MM.1S (cell line): ENCODE measurements around the gene DUOX1.

Experiments used
- DNase-seq: peaks from one replicate; pipeline ENCODE4 v3.0.0-alpha.2; 2015
- H2AFZ ChIP-seq: fragments of 300-600 bp; sonication (generic); 2 replicates; pipeline ENCODE4 v1.6.0; 2016; ENCODE audit warnings: antibody characterized with exemption, low read length
- H3F3A ChIP-seq: fragments of 300-600 bp; sonication (generic); 2 replicates; pipeline ENCODE4 v1.6.1; 2016; ENCODE audit warnings: mild to moderate bottlenecking, antibody characterized with exemption, low read length, moderate library complexity, mixed read lengths; ENCODE audit not compliant: insufficient read depth
- H3K27ac ChIP-seq: fragments of 300-600 bp; sonication (generic); 2 replicates; pipeline ENCODE4 v1.5.1; 2016; ENCODE audit warnings: mild to moderate bottlenecking, low read length
- H3K27me3 ChIP-seq: fragments of 300-600 bp; sonication (generic); replicated peaks from 2 replicates; pipeline ENCODE4 v1.6.0; 2016; ENCODE audit warnings: low read length; ENCODE audit not compliant: insufficient read depth
- H3K36me3 ChIP-seq: fragments of 300-600 bp; sonication (generic); replicated peaks from 2 replicates; pipeline ENCODE4 v1.6.1; 2016; ENCODE audit warnings: mild to moderate bottlenecking, low read length, mixed read lengths; ENCODE audit not compliant: insufficient read depth
- H3K4me1 ChIP-seq: fragments of 300-600 bp; sonication (generic); 2 replicates; pipeline ENCODE4 v1.6.1; 2016; ENCODE audit warnings: low read length, mixed read lengths
- H3K4me2 ChIP-seq: fragments of 300-600 bp; sonication (generic); 2 replicates; pipeline ENCODE4 v1.6.0; 2016; ENCODE audit warnings: low read depth, low read length
- H3K4me3 ChIP-seq: fragments of 300-600 bp; sonication (generic); 2 replicates; pipeline ENCODE4 v1.5.1; 2016; ENCODE audit warnings: low read length, mixed read lengths
- H3K79me2 ChIP-seq: fragments of 300-600 bp; sonication (generic); 2 replicates; pipeline ENCODE4 v1.6.1; 2016; ENCODE audit warnings: mixed run types, low read length, mixed read lengths
- H3K9ac ChIP-seq: fragments of 300-600 bp; sonication (generic); 2 replicates; pipeline ENCODE4 v1.6.1; 2016; ENCODE audit warnings: low read length, mixed read lengths
- H3K9me2 ChIP-seq: fragments of 300-600 bp; sonication (generic); replicated peaks from 2 replicates; pipeline ENCODE4 v1.6.1; 2016; ENCODE audit warnings: mild to moderate bottlenecking, low read length, mixed read lengths; ENCODE audit not compliant: insufficient read depth
- H3K9me3 ChIP-seq: fragments of 300-600 bp; sonication (generic); replicated peaks from 2 replicates; pipeline ENCODE4 v1.6.1; 2016; ENCODE audit warnings: mild to moderate bottlenecking, low read length, mixed read lengths; ENCODE audit not compliant: insufficient read depth
- H4K20me1 ChIP-seq: fragments of 300-600 bp; sonication (generic); 2 replicates; pipeline ENCODE4 v1.6.1; 2016; ENCODE audit warnings: mild to moderate bottlenecking, low read length, moderate library complexity, mixed read lengths; ENCODE audit not compliant: insufficient read depth
- EZH2 ChIP-seq: fragments of 300-600 bp; sonication (generic); optimal IDR thresholded peaks from 2 replicates; pipeline ENCODE3; 2017; ENCODE audit warnings: low read depth, mild to moderate bottlenecking, antibody characterized with exemption, low read length, mixed read lengths
- EZH2phosphoT487 ChIP-seq: fragments of 300-600 bp; sonication (generic); IDR thresholded peaks from 2 replicates; pipeline ENCODE4 v1.6.1; 2018; ENCODE audit warnings: antibody characterized with exemption, low read length
- TF ChIP-seq, protein P1 (sequence below): fragments of 300-600 bp; sonication (generic); IDR thresholded peaks from 2 replicates; pipeline ENCODE4 v1.5.1; 2016; ENCODE audit warnings: antibody characterized with exemption, low read length, mixed read lengths

The DUOX1 gene

DNA sequence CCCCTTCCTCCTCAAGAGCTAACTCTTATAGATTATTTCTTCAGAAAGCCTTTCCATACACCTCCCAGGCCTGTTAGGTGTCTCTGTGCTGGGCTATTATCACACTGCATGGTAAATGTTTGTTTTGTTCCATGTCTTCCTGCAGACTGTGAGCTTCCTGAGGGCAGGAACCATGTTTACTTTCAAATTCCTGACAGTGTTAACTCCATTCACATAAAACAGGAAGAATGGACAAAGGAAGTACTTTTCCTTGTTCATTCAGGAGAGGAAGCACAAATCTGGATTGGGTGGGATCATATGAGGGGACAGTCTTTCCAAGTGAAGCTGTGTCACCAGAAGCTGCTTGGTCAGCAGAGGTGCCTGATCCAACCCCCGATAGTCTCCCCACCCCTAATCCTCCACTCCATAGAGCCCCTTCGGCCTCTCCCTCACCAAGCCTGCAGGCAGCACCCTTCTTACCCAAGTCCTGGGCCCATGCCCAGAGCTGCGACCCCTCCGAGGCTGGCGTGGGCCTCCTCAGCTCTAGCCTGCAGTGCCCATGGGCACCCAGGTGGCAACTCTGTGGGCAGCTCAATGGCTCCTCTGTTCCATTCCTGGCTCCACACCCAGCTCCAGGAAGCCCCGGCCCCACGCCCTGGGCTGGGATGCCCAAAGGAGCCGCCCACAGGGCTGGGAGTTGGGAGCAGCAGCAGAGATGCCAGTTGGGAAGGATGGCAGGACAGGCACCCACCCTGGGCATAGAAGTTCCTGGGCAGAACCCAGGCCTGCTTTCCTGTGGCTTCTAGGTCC is 51.0 kb downstream of the DUOX1 start:
- no peak overlapping the region for H3K4me3 ChIP-seq
- H3K27ac ChIP-seq: no peak overlapping the region
- no peaks in the 10 kb centered on the region for H3K9me2 ChIP-seq
- no peak for DNase-seq
- no peaks in the 10 kb centered on the region for H3F3A ChIP-seq
- H4K20me1 ChIP-seq: no peaks in the 10 kb centered on the region
- TF ChIP-seq EZH2 (no peak), EZH2phosphoT487 (no peak)
- TF ChIP-seq, protein P1, sequence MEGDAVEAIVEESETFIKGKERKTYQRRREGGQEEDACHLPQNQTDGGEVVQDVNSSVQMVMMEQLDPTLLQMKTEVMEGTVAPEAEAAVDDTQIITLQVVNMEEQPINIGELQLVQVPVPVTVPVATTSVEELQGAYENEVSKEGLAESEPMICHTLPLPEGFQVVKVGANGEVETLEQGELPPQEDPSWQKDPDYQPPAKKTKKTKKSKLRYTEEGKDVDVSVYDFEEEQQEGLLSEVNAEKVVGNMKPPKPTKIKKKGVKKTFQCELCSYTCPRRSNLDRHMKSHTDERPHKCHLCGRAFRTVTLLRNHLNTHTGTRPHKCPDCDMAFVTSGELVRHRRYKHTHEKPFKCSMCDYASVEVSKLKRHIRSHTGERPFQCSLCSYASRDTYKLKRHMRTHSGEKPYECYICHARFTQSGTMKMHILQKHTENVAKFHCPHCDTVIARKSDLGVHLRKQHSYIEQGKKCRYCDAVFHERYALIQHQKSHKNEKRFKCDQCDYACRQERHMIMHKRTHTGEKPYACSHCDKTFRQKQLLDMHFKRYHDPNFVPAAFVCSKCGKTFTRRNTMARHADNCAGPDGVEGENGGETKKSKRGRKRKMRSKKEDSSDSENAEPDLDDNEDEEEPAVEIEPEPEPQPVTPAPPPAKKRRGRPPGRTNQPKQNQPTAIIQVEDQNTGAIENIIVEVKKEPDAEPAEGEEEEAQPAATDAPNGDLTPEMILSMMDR: no peak
- H3K79me2 ChIP-seq: no peaks in the 10 kb centered on the region
- H3K4me1 ChIP-seq: no peaks in the 10 kb centered on the region
- no peak overlapping the region for H3K4me2 ChIP-seq
- H3K36me3 ChIP-seq: no peaks in the 10 kb centered on the region
- H3K9me3 ChIP-seq: no peaks in the 10 kb centered on the region
- H3K9ac ChIP-seq: no peak overlapping the region
- H2AFZ ChIP-seq: no peak overlapping the region
- no peaks in the 10 kb centered on the region for H3K27me3 ChIP-seq

DNA sequence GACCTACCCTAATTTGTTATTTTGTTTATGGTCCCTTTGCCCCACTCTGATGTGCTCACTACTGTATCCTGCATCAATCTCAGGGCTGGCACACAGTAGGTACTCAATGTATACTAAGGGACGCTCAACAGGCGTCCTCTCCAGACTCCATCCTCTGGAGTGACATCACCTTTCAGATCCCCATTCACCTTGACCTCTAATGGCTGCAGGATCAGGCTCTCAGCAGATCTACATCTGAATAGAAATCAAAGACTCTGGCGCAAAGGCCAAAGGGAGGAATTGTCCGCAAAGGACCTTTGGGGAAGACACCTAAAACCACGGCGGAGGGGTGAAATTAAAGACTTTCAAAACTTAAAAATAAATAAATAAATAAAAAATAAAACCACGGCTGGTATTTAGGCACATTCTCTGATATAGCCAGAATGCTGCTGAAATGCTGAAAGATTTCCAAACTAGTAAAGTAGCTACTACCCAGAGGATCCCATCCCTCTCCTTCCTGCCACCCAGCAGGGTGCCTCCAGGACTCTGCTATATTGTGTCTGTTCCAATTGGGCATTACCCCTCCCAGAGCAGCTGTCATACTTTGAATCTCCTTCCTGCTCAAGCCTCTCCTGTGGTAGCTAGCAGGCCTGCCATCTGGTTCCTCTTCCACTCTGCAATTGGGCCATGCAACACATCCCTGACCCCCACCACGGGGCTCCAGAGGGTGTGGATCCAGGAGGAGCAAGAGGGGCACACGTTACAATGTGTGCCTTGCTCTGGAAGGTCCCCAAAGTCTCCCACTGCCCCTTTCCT is 51.9 kb downstream of the DUOX1 start:
- Histone ChIP-seq H3K9ac (no peak overlapping the region), H3K27ac (no peak overlapping the region), H2AFZ (no peak overlapping the region), H3K79me2 (no peaks in the 10 kb centered on the region), H4K20me1 (no peaks in the 10 kb centered on the region), H3K4me3 (no peak overlapping the region), H3F3A (no peaks in the 10 kb centered on the region), H3K27me3 (no peaks in the 10 kb centered on the region), H3K36me3 (no peaks in the 10 kb centered on the region), H3K9me3 (no peaks in the 10 kb centered on the region), H3K4me1 (no peaks in the 10 kb centered on the region), H3K4me2 (no peak overlapping the region), H3K9me2 (no peaks in the 10 kb centered on the region)
- no peak for DNase-seq
- TF ChIP-seq, protein P1: no peak
- TF ChIP-seq EZH2 (no peak), EZH2phosphoT487 (no peak)

DNA sequence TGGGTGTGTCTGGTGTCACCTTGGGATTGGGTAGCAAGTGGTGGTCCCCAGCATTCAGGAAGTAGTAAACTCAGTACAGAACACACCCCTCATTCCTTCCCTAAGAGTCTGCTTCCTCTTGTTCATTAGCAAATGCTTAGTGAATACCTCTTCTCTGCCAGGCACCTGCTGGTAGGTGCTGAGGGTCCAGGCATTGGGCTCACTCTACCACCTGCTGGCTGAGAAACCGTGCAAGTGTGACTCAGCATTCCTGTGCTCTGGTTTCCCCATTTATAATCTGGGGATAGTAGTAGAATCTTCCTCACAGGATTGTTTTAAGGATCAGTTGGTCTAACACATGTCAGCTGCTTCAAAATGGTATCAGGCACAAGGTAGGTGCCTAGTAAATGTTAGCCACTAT is 53.2 kb downstream of the DUOX1 start:
- no peak for DNase-seq
- no peak overlapping the region for H3K4me2 ChIP-seq

More for the DNA sequence above, 53.2 kb downstream of the DUOX1 start:
- H3K27me3 ChIP-seq: no peaks in the 10 kb centered on the region
- no peaks in the 10 kb centered on the region for H3K9me3 ChIP-seq
- no peaks in the 10 kb centered on the region for H3F3A ChIP-seq
- no peaks in the 10 kb centered on the region for H3K9me2 ChIP-seq
- H3K79me2 ChIP-seq: no peaks in the 10 kb centered on the region
- TF ChIP-seq, protein P1: no peak
- TF ChIP-seq EZH2 (no peak), EZH2phosphoT487 (no peak)
- no peak overlapping the region for H3K9ac ChIP-seq
- H3K4me3 ChIP-seq: no peak overlapping the region
- H4K20me1 ChIP-seq: no peaks in the 10 kb centered on the region
- H3K27ac ChIP-seq: no peak overlapping the region
- H2AFZ ChIP-seq: no peak overlapping the region
- no peaks in the 10 kb centered on the region for H3K4me1 ChIP-seq
- H3K36me3 ChIP-seq: no peaks in the 10 kb centered on the region
